HG03571 (cell line): Measurements from ENCODE around the gene ADCYAP1R1.
A peak's percentile ranks its signal among the peaks of the same experiment; 100 is the strongest.
"Not testable (repeated sequence)": the region's sequence is repeated elsewhere in the genome, so short reads cannot be mapped to it uniquely, and the experiment has no call there.

Experiments
- ATAC-seq: cut with Tn5 transposase; IDR thresholded peaks from one replicate; pipeline ENCODE4 v1.9.1; 2021; ENCODE audit not compliant: unreplicated experiment

ADCYAP1R1 gene

DNA sequence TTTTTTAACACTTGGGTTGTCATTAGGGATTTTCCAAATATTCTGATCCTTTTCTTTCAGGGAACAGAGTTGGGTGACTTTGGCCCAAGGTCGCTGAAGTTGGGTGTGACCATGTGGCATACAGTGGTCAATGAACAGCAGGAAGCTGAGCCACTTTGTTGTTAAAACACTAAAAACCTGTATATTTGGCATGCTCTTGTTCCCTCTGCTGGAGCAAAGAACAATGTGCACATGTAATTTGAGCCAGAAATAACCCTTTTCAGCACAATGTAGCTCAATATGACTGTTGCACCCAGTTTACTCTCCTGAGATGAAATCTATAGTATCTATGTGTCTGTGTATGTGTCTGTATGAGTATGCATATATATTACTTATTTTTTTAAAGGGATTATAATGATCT is 74.9 kb downstream of the ADCYAP1R1 start:
- ATAC-seq = no peak

DNA sequence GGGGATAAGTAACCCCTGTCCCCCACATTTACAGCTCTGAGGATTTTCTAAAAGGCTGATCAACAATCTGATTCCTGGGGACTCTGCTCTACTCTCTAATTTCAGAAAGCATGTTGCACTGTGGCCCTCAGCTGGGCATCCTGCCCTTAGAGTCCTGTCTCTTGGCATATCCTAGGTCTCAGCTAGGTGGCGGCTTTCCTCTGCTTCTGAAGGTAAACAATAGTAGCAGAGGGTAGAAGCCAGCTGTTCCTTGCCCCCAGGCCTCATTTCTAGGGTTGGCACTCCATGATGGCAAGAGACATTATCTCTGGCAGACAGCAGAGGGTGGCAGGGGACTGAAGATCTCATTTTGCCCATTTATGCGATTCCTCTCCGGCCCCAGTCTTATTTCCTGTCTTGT is 77.0 kb downstream of the ADCYAP1R1 start:
- no peak for ATAC-seq

GRCh38 chr7:31133497-31133896 is 81.4 kb downstream of the ADCYAP1R1 start:
- no peak for ATAC-seq

- ATAC-seq = peak; percentile 95
Observed at GRCh38 chr7:31134246-31135188, 82.4 kb downstream of the ADCYAP1R1 start.

DNA sequence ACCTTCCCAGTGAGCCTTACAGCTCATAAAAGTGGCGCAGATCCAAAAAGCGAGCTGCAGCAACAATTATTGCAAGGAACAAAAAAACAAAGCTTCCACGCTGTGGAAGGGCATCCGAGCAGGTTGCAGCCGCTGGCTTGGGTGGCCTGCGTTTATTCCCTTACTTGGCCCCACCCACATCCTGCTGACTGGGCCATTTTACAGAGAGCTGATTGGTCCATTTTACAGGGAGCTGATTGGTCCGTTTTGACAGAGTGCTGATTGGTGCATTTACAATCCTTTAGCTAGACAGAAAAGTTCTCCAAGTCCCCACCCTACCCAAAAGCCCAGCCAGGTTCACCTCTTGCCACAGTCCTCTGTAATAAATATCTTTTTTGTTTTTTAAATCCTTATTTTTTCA is 85.1 kb downstream of the ADCYAP1R1 start:
- ATAC-seq = no peak

DNA sequence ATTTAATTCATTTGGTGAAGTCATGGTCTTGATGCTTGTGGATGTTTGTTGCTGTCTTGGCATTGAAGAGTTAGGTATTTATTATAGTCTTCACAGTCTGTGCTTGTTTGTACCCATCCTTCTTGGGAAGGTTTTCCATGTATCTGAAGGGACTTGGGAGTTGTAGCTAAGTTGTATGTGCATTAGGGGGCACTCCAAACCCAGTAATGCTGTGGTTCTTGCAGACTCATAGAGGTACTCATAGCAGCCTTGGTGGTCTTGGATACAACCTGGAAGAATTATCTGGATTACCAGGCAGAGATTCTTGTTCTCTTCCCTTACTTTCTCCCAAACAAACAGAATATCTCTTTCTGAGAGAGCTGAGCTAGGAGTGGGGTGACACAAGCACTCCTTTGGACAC is 93.2 kb downstream of the ADCYAP1R1 start:
- no peak for ATAC-seq

GRCh38 chr7:31146030-31146429 is 93.9 kb downstream of the ADCYAP1R1 start:
- no peak for ATAC-seq

GRCh38 chr7:31146538-31146937 is 94.4 kb downstream of the ADCYAP1R1 start:
- no peak for ATAC-seq

DNA sequence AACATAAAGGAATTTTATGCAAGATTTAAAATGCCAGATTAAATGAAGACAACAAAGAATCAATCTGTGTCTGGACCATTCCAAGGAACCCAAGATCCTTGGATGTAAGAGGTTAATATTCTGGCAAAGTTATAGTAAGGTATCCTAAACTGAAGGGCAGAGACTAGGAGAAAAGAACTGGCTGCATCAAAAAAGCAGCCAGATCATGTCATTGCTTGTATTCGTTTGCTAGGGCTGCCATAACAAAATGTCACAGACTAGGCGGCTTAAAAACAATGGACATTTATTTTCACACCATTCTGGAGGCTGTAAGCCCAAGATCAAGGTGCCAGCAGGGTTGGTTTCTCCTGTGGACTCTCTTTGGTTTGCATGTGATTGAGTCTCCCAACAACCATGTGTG is 99.7 kb downstream of the ADCYAP1R1 start:
- no peak for ATAC-seq

DNA sequence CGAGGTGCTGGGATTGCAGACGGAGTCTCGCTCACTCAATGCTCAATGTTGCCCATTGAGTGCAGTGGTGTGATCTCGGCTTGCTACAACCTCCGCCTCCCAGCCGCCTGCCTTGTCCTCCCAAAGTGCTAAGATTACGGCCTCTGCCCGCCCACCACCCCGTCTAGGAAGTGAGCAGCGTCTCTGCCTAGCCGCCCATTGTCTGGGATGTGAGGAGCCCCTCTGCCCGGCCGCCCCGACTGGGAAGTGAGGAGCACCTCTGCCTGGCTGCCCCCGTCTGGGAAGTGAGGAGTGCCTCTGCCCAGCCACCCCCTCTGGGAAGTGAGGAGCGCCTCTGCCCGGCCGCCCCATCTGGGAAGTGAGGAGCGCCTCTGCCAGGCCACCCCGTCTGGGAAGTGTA is 101.2 kb downstream of the ADCYAP1R1 start:
- not testable (repeated sequence) for ATAC-seq

DNA sequence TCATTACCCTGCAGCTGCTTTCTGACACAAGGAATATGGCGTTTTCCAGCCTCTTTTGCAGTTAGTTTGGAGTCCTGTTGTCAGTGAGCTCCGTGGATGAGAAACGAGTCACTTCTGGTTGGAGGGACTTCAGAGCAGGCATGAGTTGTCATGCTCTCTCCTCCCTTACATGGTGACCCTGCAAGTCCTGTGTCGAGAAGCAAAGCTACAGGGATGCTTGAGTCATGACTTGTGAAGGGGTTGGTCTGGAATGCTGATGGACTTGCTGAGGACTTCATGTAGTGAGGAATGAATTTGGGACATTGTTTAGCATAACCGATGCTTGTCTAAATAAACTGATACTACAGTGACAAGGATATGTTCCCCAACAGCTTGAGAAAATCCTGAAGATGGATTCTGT is 108.8 kb downstream of the ADCYAP1R1 start:
- ATAC-seq = no peak
